ENCODE results near the gene GPR4. TPM values are rescaled to one million over a fixed set of nuclear protein-coding genes. Genes with fewer than 3 reads are reported as not detected.

Gene GPR4
- total RNA-seq, 3 donors from 2014 or later: 0.84 to 1.0 (median 1.0) TPM

DNA sequence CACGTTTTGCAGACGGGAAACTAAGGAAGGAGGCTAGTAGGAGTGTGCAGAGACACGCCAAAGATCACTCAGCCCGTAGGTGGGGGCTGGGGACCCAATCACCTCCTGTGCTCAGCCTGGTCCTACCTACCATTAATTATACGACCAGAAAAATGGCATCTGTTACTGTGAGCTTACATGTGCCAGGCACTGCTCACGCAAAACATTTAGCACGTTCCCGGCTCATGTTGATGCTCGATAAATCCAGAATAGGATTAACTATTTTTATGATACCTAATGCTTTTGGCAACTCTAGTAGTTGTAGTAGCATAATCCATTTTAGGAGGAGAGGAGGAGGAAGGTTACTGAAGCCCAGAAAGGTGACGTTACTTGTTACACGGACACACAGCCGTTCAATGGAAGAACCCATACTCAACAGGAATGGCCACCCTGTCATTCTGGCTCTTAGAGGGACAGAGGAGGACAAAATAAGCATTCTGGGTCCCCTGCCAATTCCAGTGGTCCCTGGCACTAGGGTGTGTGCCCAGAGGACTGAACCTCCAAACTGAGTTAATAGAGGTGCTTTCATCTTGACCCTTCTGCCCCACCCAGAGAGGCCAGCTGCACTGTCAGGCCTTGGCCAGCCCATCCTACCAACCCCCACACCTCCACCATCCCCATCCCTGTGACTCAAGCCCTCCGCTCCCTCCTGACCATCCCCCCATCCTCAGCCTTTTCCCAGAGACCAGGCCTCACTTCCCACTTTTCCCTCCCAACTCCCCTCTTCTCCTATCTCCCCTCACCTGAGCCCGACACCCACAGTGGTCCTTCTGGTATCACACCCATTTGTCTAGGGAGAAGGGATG, 42.1 kb upstream of the GPR4 start:
- Histone ChIP-seq H3K36me3 (ENCODE audit: low read depth) (no peaks in the 10 kb centered on the region), H3K9me3 (no peaks in the 10 kb centered on the region), H3K4me3 (no peak overlapping the region), H3K4me1 (ENCODE audit: low read depth) (peaks cover 21% of the 10 kb centered on the region)
- ATAC-seq (no peak), DNase-seq (no peak)
- TF ChIP-seq, protein P1, sequence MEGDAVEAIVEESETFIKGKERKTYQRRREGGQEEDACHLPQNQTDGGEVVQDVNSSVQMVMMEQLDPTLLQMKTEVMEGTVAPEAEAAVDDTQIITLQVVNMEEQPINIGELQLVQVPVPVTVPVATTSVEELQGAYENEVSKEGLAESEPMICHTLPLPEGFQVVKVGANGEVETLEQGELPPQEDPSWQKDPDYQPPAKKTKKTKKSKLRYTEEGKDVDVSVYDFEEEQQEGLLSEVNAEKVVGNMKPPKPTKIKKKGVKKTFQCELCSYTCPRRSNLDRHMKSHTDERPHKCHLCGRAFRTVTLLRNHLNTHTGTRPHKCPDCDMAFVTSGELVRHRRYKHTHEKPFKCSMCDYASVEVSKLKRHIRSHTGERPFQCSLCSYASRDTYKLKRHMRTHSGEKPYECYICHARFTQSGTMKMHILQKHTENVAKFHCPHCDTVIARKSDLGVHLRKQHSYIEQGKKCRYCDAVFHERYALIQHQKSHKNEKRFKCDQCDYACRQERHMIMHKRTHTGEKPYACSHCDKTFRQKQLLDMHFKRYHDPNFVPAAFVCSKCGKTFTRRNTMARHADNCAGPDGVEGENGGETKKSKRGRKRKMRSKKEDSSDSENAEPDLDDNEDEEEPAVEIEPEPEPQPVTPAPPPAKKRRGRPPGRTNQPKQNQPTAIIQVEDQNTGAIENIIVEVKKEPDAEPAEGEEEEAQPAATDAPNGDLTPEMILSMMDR (IDR thresholded peaks at IDR 0.05): no peak
- intact Hi-C loops (cut with DNase I, micrococcal nuclease): loop anchor here in 1 of 2 donors (5.0 kb wide), 1 partner anchor 37 kb away; no protein-coding TSS in a partner anchor

DNA sequence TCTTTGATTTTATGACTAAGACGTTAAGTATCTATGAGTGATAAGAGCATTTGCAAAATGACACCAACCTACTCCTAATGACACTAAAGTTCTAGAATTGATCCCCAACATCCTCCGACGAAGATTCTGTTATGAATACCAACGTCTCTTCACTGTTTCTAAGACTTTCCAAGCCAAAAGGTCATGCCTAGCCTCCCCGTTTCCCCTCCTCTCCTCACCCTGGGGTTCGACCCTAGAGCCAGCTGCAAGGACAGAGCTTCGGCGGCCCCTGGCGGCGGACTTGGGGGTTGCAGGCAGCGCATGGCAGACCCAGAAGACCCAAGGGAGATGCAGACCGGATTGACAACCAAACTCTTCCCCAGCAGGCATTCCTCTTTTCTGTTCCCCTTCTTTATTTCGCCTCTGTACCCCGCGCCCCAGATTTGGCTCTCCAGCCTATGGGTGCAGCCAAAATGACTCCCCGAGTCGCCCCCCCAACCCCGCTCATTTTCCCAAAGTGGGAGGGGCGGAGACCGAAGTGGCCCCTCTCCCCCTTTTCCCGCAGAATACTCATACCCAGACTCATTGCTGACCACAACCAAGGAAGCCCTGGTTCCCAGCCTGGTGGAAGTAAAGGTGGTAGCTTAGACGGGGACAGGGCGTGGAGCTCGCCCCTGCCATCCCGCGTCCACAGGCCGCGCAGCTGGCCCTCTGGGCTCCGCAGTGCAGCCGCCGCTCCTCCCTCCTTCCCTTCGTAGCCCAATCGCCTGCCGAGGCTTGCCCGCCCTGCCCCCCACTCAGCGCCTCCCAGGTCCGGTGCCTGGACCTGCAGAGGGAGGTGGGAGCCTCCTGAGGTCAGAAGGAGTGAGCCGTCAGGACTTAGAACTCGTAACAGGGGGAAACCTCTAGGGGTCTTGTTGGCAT, 41.3 kb upstream of the GPR4 start:
- ATAC-seq: peak; percentile 48
- Histone ChIP-seq H3K9me3 (no peaks in the 10 kb centered on the region), H3K4me3 (no peak overlapping the region), H3K36me3 (ENCODE audit: low read depth) (no peaks in the 10 kb centered on the region), H3K4me1 (ENCODE audit: low read depth) (peaks cover 26% of the 10 kb centered on the region)
- TF ChIP-seq, protein P1 (IDR thresholded peaks at IDR 0.05): peak; percentile 95
- DNase-seq: peak; percentile 89 to 96 (median 94)
- intact Hi-C loops (cut with DNase I, micrococcal nuclease): loop anchor here in 1 of 2 donors (5.0 kb wide), 1 partner anchor 36 kb away; no protein-coding TSS in a partner anchor

DNA sequence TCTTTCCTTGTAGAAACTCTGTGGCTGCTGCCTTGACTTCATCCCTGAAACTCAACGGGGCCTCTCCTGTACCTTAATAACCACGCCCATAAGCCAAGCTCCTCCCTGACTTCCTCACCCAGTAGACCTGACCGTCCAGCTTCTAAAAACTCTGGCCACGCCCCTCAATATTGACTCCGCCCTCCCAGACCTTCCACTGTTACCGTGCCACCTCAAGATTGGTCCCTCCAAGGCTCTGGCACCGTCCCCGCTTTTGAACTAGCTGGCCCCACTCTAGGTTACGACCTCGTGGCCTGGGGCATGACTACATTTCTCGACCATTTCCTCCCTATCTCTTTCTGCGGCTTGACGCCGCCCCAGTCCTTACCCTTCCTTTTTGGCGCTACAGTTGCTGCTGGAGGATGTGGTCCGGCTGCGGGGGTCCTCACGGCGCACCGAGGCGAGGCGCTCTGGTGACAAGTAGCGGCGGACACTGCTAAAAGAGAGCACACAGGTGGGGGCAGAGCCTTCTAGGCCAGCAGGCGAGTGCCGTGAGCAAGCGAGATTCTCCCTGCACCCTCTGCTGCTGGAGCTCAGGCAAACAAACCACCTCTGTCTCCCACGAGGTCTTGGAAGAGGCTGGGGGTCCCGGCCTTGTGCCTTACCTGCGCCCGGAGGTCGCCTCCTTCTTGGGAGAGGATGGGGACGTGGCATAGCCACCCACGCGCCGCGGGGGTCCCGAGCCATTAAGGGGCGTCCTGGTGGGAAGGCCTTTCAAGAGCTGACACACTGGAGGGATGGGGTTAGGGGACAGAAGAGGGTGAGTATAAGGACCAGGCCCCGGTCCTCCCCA, 39.5 kb upstream of the GPR4 start:
- peaks cover 31% of the 10 kb centered on the region for H3K4me1 ChIP-seq (ENCODE audit: low read depth)
- H3K4me3 ChIP-seq: no peak overlapping the region
- TF ChIP-seq, protein P1 (IDR thresholded peaks at IDR 0.05): no peak
- no peaks in the 10 kb centered on the region for H3K9me3 ChIP-seq
- DNase-seq (peak; percentile 88 to 97 (median 91)), ATAC-seq (peak; percentile 71)
- intact Hi-C loops (cut with DNase I, micrococcal nuclease): loop anchor here (2.0 to 5.0 kb wide), 2 partner anchors 27 to 34 kb away; no protein-coding TSS in a partner anchor
- H3K36me3 ChIP-seq (ENCODE audit: low read depth): no peaks in the 10 kb centered on the region

DNA sequence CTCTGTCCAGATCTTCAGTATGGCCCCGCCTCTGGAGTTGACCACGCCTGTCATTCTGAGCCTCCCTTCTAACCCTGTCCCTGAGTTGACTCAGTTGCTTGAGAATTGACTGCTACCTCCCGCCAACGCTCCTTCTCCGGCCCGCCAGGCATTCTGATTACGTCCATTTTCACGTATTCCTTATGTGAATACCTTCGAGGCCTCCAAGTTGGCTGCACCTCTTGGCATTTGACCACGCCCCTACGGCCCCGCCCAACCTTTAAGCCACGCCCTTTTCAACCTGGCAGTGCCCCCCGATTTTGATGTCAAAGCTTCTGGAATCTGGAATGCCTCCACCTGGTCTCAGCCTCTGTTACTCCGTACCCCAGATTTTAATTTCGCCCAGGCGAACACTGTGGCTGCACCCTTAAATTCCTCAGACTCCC, 38.8 kb upstream of the GPR4 start:
- intact Hi-C loops (cut with DNase I, micrococcal nuclease): loop anchor here (2.0 to 5.0 kb wide), 2 partner anchors 26 to 34 kb away; no protein-coding TSS in a partner anchor
- H3K4me3 ChIP-seq: no peak overlapping the region
- DNase-seq (peak in 2 of 3 donors; percentile 70 to 73), ATAC-seq (no peak)
- H3K4me1 ChIP-seq (ENCODE audit: low read depth): peaks cover 29% of the 10 kb centered on the region
- H3K36me3 ChIP-seq (ENCODE audit: low read depth): no peaks in the 10 kb centered on the region
- no peaks in the 10 kb centered on the region for H3K9me3 ChIP-seq
- TF ChIP-seq, protein P1 (IDR thresholded peaks at IDR 0.05): no peak
